CD4-positive, alpha-beta T cell (primary cell): ENCODE measurements around the gene N4BP2. TPM values are rescaled to one million over a fixed set of nuclear protein-coding genes. Genes with fewer than 3 reads are reported as not detected.

Experiments used
- ATAC-seq: fragments of 200-7000 bp; cut with Tn5 transposase; one replicate; pipeline ENCODE4 v1.10.0; 2022; ENCODE audit warnings: mild to moderate bottlenecking; ENCODE audit not compliant: poor library complexity
- CTCF ChIA-PET: fragments of 350-600 bp; sonication (Branson Sonifier 250); formaldehyde crosslinking; loops from one replicate; lab custom pipeline; 2021; ENCODE audit warnings: antibody characterized with exemption, inconsistent platforms; lab: Charles Lee
- POLR2A ChIA-PET: fragments of 350-600 bp; sonication (Branson Sonifier 250); formaldehyde crosslinking; loops from one replicate; lab custom pipeline; 2021; ENCODE audit warnings: antibody characterized with exemption, inconsistent platforms; lab: Charles Lee
- DNase-seq, 14 experiments: peaks; one replicate each; pipeline ENCODE4 v3.0.0-alpha.2; 2013 to 2020; ENCODE audit warnings: mixed read lengths in 2 of 14
- H3K27ac ChIP-seq, 2 donors: one replicate each; pipeline versions ENCODE4 v1.5.1 to v1.7.0; 2013; ENCODE audit warnings: low read length in 2 of 2, low read depth in 1 of 2, mild to moderate bottlenecking in 1 of 2
- H3K27me3 ChIP-seq, 2 experiments: 1 replicate in 1 of 2; 2 replicates in 1 of 2; pipeline versions ENCODE4 v1.6.1 to v1.7.0; 2013; ENCODE audit warnings: low read length in 2 of 2, control low read depth in 1 of 2, mild to moderate bottlenecking in 1 of 2, moderate library complexity in 1 of 2; ENCODE audit not compliant: insufficient read depth in 2 of 2, control insufficient read depth in 1 of 2
- H3K36me3 ChIP-seq: one replicate; pipeline ENCODE4 v1.6.1; 2013; ENCODE audit warnings: low read length, control low read depth; ENCODE audit not compliant: insufficient read depth
- H3K4me1 ChIP-seq: one replicate; pipeline ENCODE4 v1.6.1; 2013; ENCODE audit warnings: low read length, control low read depth; ENCODE audit not compliant: insufficient read depth
- H3K4me3 ChIP-seq: one replicate; pipeline ENCODE4 v1.5.1; 2013; ENCODE audit warnings: mild to moderate bottlenecking, low read length, moderate library complexity
- H3K9me3 ChIP-seq, 2 experiments: 1 replicate in 1 of 2; 2 replicates in 1 of 2; pipeline versions ENCODE4 v1.6.1 to v1.7.0; 2013; ENCODE audit warnings: low read length in 2 of 2, mild to moderate bottlenecking in 2 of 2, control low read depth in 1 of 2, moderate library complexity in 1 of 2; ENCODE audit not compliant: control insufficient read depth in 1 of 2, insufficient read depth in 1 of 2
- H3K27ac Mint-ChIP-seq: one replicate; pipeline ENCODE4 v1.8.0; 2020; ENCODE audit warnings: mixed read lengths
- H3K27me3 Mint-ChIP-seq: one replicate; pipeline ENCODE4 v1.8.0; 2021; ENCODE audit warnings: mixed read lengths
- H3K36me3 Mint-ChIP-seq: one replicate; pipeline ENCODE4 v1.8.0; 2021; ENCODE audit warnings: low read depth, mixed read lengths
- H3K4me1 Mint-ChIP-seq: one replicate; pipeline ENCODE4 v1.8.0; 2021; ENCODE audit warnings: low read depth, mixed read lengths
- H3K4me3 Mint-ChIP-seq: one replicate; pipeline ENCODE4 v1.8.0; 2020; ENCODE audit warnings: mild to moderate bottlenecking, mixed read lengths
- H3K9me3 Mint-ChIP-seq: one replicate; pipeline ENCODE4 v1.8.0; 2020; ENCODE audit warnings: mixed read lengths
- intact Hi-C, 2 experiments: fragments of 100-400 bp; cut with DNase I in 1 of 2; cut with micrococcal nuclease in 1 of 2; formaldehyde crosslinking; loops; one replicate each; pipeline versions ENCODE4 v1.15.1 to v1.9.0; 2023 to 2025; cut with DNase I, micrococcal nuclease
- total RNA-seq, 174 experiments: library from RNA in 2 of 174; stranded (reverse) in 2 of 174; gene quantifications; one replicate each; pipeline ENCODE4 v1.2.3 and lab custom pipeline; 2021 to 2026
- TF ChIP-seq, protein P1 (sequence below): fragments of 200-600 bp; IDR thresholded peaks from one replicate; pipeline ENCODE4 v1.8.0; 2022; ENCODE audit warnings: antibody characterized with exemption, mild to moderate bottlenecking

Gene N4BP2
- total RNA-seq, 2 experiments from 2014 or later = 21.7 to 25.2 TPM

DNA sequence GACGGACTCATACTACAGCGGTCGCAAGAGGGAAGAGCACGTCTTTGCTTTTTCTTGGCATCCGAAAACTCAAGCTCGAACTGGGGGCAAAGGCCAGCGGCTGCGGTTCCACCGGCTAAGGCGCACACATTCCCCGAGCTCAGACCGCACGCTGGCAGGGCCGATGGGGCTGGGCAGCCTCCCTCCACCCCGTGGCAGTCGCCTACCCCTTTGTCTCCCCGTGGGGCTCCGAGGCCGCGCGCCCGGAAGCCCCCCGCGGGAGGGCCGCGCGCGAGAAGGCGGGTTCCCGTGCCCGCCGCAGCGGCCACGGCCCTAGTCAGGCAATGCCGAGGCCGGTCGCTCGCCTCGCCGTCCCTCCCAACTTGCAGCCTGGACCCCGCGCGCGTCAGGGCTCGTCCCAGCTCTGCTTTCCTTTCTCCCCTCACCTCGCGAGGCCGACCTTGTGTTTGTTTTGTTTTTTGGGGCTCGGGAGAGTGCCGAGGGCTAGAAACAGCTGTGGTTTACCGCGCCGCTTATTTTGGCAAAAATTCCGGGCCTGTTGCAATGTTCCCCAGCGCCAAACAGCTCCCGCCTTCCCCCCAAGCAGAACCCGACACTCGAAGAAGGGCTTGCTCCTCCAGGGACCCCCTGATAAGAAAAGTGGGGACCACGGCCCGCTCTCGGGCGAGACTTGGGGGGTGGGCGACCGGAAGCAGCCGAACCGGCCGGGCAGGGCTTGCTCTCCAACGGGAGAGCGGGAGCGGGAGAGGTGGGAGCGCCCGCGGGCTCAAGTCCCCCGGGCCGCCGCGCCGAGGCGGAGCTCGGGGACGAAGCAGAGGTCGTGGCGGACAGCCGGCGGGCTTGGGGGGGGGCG is 561 bp upstream of the N4BP2 start:
- Mint-ChIP-seq H3K27me3 (no peaks in the 10 kb centered on the region), H3K4me1 (peaks cover 40% of the 10 kb centered on the region), H3K9me3 (no peaks in the 10 kb centered on the region), H3K36me3 (peaks cover 18% of the 10 kb centered on the region), H3K27ac (peak overlapping the region; percentile 89), H3K4me3 (peak overlapping the region; percentile 93)
- TF ChIP-seq, protein P1, sequence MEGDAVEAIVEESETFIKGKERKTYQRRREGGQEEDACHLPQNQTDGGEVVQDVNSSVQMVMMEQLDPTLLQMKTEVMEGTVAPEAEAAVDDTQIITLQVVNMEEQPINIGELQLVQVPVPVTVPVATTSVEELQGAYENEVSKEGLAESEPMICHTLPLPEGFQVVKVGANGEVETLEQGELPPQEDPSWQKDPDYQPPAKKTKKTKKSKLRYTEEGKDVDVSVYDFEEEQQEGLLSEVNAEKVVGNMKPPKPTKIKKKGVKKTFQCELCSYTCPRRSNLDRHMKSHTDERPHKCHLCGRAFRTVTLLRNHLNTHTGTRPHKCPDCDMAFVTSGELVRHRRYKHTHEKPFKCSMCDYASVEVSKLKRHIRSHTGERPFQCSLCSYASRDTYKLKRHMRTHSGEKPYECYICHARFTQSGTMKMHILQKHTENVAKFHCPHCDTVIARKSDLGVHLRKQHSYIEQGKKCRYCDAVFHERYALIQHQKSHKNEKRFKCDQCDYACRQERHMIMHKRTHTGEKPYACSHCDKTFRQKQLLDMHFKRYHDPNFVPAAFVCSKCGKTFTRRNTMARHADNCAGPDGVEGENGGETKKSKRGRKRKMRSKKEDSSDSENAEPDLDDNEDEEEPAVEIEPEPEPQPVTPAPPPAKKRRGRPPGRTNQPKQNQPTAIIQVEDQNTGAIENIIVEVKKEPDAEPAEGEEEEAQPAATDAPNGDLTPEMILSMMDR = no peak
- DNase-seq (peak; percentile 9 to 76 (median 36)), ATAC-seq (peak; percentile 5)
- Histone ChIP-seq H3K4me3 (peak overlapping the region; percentile 83), H3K36me3 (no peaks in the 10 kb centered on the region), H3K27ac (peak overlapping the region; percentile 82 to 89), H3K4me1 (peaks cover 29% of the 10 kb centered on the region), H3K9me3 (no peaks in the 10 kb centered on the region), H3K27me3 (no peaks in the 10 kb centered on the region)
- POLR2A ChIA-PET = interaction anchor here (0.8 to 2.4 kb wide), 27 partner anchors 18 to 597 kb away, joined by 3 to 19 read pairs (median 4); partner anchors contain the start of genes LIAS, UBE2K and UGDH
- intact Hi-C loops = loop anchor here (2.0 to 10.0 kb wide), 14 partner anchors 66 to 841 kb away; partner anchors contain the start of gene PDS5A (in 1 of the 2)
- CTCF ChIA-PET = interaction anchor here (0.7 to 2.0 kb wide), 18 partner anchors 9 to 597 kb away, joined by 3 to 10 read pairs (median 4); partner anchors contain the start of genes LIAS, PDS5A and RPL9

DNA sequence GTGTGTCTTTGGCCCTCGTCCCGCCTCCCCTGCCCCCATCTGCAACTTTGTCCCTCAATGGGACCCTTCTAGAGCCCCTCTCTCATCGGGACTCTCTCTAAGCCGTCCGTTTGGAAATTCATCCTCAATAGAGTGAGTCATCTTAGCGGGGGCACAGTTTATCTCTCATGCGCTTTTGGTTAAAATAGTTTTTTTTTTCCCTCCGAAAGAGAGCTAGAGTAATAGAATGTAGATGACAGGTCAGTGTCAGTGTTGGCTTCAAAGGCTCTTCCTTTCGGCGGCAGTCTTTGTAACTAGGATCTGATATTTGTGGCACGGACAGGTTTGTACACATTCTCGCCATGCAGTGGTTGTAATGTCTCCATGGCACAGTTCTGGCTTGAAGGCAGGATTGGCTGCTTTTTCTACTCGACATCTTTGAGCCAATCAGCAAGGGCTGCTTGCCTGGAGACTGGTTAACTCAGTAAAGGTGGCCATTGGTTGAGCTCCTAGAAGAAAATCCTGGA is 989 bp downstream of the N4BP2 start:
- ATAC-seq = peak; percentile 83
- TF ChIP-seq, protein P1 = no peak

DNA sequence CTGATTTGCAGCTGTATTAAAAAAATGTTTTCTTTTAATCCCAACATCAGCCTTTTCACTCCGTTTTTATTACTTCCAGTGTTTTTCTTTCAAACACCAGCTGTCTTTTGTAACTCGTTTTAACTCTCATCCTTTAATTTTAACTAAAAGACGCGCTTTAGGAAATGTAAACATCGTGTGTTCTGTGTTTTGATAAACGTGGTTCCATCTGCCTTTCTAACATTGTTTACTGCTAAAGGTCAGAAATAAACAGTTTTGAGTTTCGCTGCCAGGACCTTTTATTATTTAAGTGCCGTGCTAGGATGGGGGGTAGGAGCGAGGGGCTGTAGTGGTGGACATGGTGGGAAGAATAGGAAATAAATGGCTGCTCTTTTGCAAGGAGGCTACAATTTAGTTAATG is 1.5 kb downstream of the N4BP2 start:
- peak overlapping the region; percentile 95 for H3K4me3 Mint-ChIP-seq
- TF ChIP-seq, protein P1 = no peak
- intact Hi-C loops = loop anchor here (5.0 to 10.0 kb wide), 10 partner anchors 64 to 839 kb away; partner anchors contain the start of gene PDS5A (in 1 of the 2)
- Histone ChIP-seq H3K4me3 (peak overlapping the region; percentile 96), H3K27me3 (no peaks in the 10 kb centered on the region), H3K9me3 (no peaks in the 10 kb centered on the region), H3K36me3 (no peaks in the 10 kb centered on the region), H3K4me1 (peaks cover 29% of the 10 kb centered on the region), H3K27ac (no peak overlapping the region)
- DNase-seq (no peak), ATAC-seq (no peak)
- no peaks in the 10 kb centered on the region for H3K9me3 Mint-ChIP-seq
- peak overlapping the region; percentile 94 for H3K27ac Mint-ChIP-seq
- H3K36me3 Mint-ChIP-seq = peaks cover 29% of the 10 kb centered on the region
- H3K4me1 Mint-ChIP-seq = peaks cover 51% of the 10 kb centered on the region
- ChIA-PET POLR2A (interaction anchor here (0.6 to 1.6 kb wide), 15 partner anchors 15 to 600 kb away, joined by 3 to 8 read pairs (median 4); partner anchors contain the start of genes LIAS, RPL9 and SMIM14), CTCF (interaction anchor here (1.0 kb wide), 1 partner anchor 267 kb away, joined by 6 read pairs; no protein-coding TSS in a partner anchor)
- H3K27me3 Mint-ChIP-seq = no peaks in the 10 kb centered on the region

More for the DNA sequence above, 989 bp downstream of the N4BP2 start:
- peaks cover 29% of the 10 kb centered on the region for H3K4me1 ChIP-seq
- peak overlapping the region; percentile 96 for H3K4me3 ChIP-seq
- H3K27me3 Mint-ChIP-seq = no peaks in the 10 kb centered on the region
- H3K36me3 ChIP-seq = no peaks in the 10 kb centered on the region
- ChIA-PET POLR2A (interaction anchor here (0.6 to 2.4 kb wide), 17 partner anchors 15 to 599 kb away, joined by 3 to 13 read pairs (median 4); partner anchors contain the start of genes LIAS, RPL9 and SMIM14), CTCF (interaction anchor here (1.0 kb wide), 1 partner anchor 268 kb away, joined by 6 read pairs; no protein-coding TSS in a partner anchor)
- H3K9me3 ChIP-seq = no peaks in the 10 kb centered on the region
- H3K27ac Mint-ChIP-seq = peak overlapping the region; percentile 94
- H3K4me1 Mint-ChIP-seq = peaks cover 46% of the 10 kb centered on the region
- peak overlapping the region; percentile 83 to 89 for H3K27ac ChIP-seq
- peaks cover 24% of the 10 kb centered on the region for H3K36me3 Mint-ChIP-seq
- no peaks in the 10 kb centered on the region for H3K27me3 ChIP-seq
- peak overlapping the region; percentile 95 for H3K4me3 Mint-ChIP-seq
- DNase-seq = peak; percentile 39 to 91 (median 54)
- intact Hi-C loops = loop anchor here (1.0 to 10.0 kb wide), 14 partner anchors 65 to 840 kb away; partner anchors contain the start of gene PDS5A (in 1 of the 2)
- H3K9me3 Mint-ChIP-seq = no peaks in the 10 kb centered on the region
